WTC11 (cell line): ENCODE measurements around the gene MYLK2. TPM values are rescaled to one million over a fixed set of nuclear protein-coding genes. Genes with fewer than 3 reads are reported as not detected.

Source experiments
- ATF2 ChIP-seq: sonication (generic); formaldehyde crosslinking; IDR thresholded peaks from 2 replicates; pipeline ENCODE4 v1.8.1; 2022; ENCODE audit warnings: low read depth, missing genetic modification reagents, borderline replicate concordance
- CTCF ChIP-seq: fragments of 200-600 bp; IDR thresholded peaks from 2 replicates; pipeline ENCODE4 v1.8.0; 2022; ENCODE audit warnings: antibody characterized with exemption
- E2F5 ChIP-seq: sonication (generic); formaldehyde crosslinking; IDR thresholded peaks from 2 replicates; pipeline ENCODE4 v1.8.1; 2022; ENCODE audit warnings: mild to moderate bottlenecking, moderate library complexity, missing genetic modification reagents
- ELF4 ChIP-seq: sonication (generic); formaldehyde crosslinking; IDR thresholded peaks from 2 replicates; pipeline ENCODE4 v1.8.1; 2022; ENCODE audit warnings: low read depth, mild to moderate bottlenecking, moderate library complexity, missing genetic modification reagents
- ETV6 ChIP-seq: sonication (generic); formaldehyde crosslinking; IDR thresholded peaks from 2 replicates; pipeline ENCODE4 v1.8.1; 2022; ENCODE audit warnings: mild to moderate bottlenecking, missing genetic modification reagents
- GRHL2 ChIP-seq: fragments of 250-450 bp; sonication (Bioruptor Pico); IDR thresholded peaks from 2 replicates; pipeline ENCODE4 v1.8.0; 2022; ENCODE audit warnings: mild to moderate bottlenecking, moderate library complexity; ENCODE audit not compliant: insufficient replicate concordance, severe bottlenecking
- IRF1 ChIP-seq: sonication (generic); formaldehyde crosslinking; IDR thresholded peaks from 2 replicates; pipeline ENCODE4 v1.8.0; 2023; ENCODE audit warnings: missing genetic modification reagents
- JAZF1 ChIP-seq: fragments of 250-450 bp; sonication (Bioruptor Pico); IDR thresholded peaks from 2 replicates; pipeline ENCODE4 v1.9.0; 2021; ENCODE audit warnings: moderate library complexity, mild to moderate bottlenecking, inconsistent platforms
- SOX15 ChIP-seq: fragments of 250-450 bp; sonication (Bioruptor Pico); IDR thresholded peaks from 2 replicates; pipeline ENCODE4 v1.9.0; 2021; ENCODE audit warnings: mild to moderate bottlenecking
- SP1 ChIP-seq: sonication (generic); formaldehyde crosslinking; conservative IDR thresholded peaks from 2 replicates; pipeline ENCODE4 v1.8.1; 2022; ENCODE audit warnings: missing genetic modification reagents
- USF2 ChIP-seq: sonication (generic); formaldehyde crosslinking; IDR thresholded peaks from 2 replicates; pipeline ENCODE4 v1.8.1; 2023; ENCODE audit warnings: mild to moderate bottlenecking, missing genetic modification reagents, moderate library complexity
- ZBTB21 ChIP-seq: sonication (generic); formaldehyde crosslinking; IDR thresholded peaks from 2 replicates; pipeline ENCODE4 v1.8.1; 2023; ENCODE audit warnings: mild to moderate bottlenecking, missing genetic modification reagents, borderline replicate concordance
- ZMAT4 ChIP-seq: fragments of 250-450 bp; sonication (Bioruptor Pico); IDR thresholded peaks from 2 replicates; pipeline ENCODE4 v1.9.0; 2021; ENCODE audit warnings: mild to moderate bottlenecking
- ZNF219 ChIP-seq: sonication (generic); formaldehyde crosslinking; IDR thresholded peaks from 2 replicates; pipeline ENCODE4 v1.8.0; 2023; ENCODE audit warnings: missing genetic modification reagents, mild to moderate bottlenecking, borderline replicate concordance
- ZNF425 ChIP-seq: fragments of 250-450 bp; sonication (Bioruptor Pico); conservative IDR thresholded peaks from 2 replicates; pipeline ENCODE4 v1.9.0; 2021; ENCODE audit warnings: mild to moderate bottlenecking
- ZNF512 ChIP-seq: sonication (generic); formaldehyde crosslinking; IDR thresholded peaks from 2 replicates; pipeline ENCODE4 v1.8.1; 2022; ENCODE audit warnings: missing genetic modification reagents, borderline replicate concordance
- ZSCAN18 ChIP-seq: fragments of 250-450 bp; sonication (Bioruptor Pico); IDR thresholded peaks from 2 replicates; pipeline ENCODE4 v2.1.2; 2022; ENCODE audit warnings: mild to moderate bottlenecking, moderate library complexity
- total RNA-seq: library from RNA; stranded (reverse); gene quantifications from 3 replicates; pipeline ENCODE4 v1.2.3, GENCODE V29; 2021

Gene MYLK2
- total RNA-seq, 1 experiment from 2014 or later: 0.28 TPM

GRCh38 chr20:31869942-31870725 is 51.0 kb downstream of the MYLK2 start, which contains the start of the genes DUSP15 and TTLL9 (continued):
- no peak for TF ChIP-seq ZNF425 (CRISPR knock-in tag)
- no peak for TF ChIP-seq ATF2 (CRISPR knock-in tag)
- no peak for TF ChIP-seq ZSCAN18 (CRISPR knock-in tag)
- no peak for TF ChIP-seq IRF1 (CRISPR knock-in tag)
- no peak for TF ChIP-seq ZBTB21 (CRISPR knock-in tag)
- no peak for TF ChIP-seq ETV6 (CRISPR knock-in tag)
- TF ChIP-seq ZNF512 (CRISPR knock-in tag): no peak
- no peak for TF ChIP-seq ZMAT4
- no peak for TF ChIP-seq E2F5
- no peak for TF ChIP-seq GRHL2
- TF ChIP-seq ZNF219 (CRISPR knock-in tag): no peak
- TF ChIP-seq ELF4: no peak
- peak; percentile 29; the same call in 1 of the 2 replicates for TF ChIP-seq SP1
- no peak for TF ChIP-seq CTCF
- no peak for TF ChIP-seq JAZF1 (CRISPR knock-in tag)
- peak; percentile 79 for TF ChIP-seq USF2 (CRISPR knock-in tag)
- no peak for TF ChIP-seq SOX15
